ENCODE data around the gene ZFC3H1. TPM values are rescaled to one million over a fixed set of nuclear protein-coding genes. Genes with fewer than 3 reads are reported as not detected.

ZFC3H1 gene
- total RNA-seq, 1 donor from 2014 or later, result 49.7 TPM

DNA sequence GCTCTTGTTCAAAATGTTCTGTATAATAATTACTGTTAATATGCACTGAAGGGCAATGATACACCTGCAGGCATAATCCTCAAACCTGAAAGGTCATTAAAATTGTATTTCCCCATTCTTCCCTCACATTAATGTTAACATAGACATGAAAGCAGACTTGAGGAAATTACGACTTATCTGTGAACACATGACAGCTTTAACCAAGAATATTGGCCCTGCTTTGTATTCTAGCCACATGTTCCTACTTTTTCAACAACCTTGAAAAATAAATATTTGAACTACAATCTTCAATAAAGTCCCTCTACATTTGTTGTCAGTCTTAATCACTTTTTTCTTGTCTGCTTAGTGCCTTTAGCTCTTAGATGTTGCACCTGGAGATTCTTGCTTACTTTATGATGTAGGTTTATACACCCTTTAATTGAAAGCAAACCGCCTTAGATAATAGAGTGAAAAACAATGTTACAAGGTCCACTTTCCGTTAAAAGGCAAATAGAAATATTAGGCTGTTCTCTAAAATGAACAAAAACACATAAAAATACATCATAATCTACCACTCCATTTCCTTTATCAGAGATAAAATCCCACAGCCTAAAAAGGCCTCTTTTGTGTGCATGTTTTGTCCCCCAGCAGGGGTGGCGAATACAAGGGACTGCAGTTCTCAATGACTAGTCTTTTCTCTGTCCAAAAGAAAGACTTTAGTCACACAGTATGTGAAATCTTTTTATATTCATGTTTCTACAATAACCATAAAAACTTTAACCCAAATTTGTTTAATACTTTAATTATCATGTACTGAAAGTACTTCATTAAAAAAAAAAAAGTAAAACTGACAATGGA, 55.9 kb downstream of the ZFC3H1 start:
- no peak overlapping the region for H3K27ac Mint-ChIP-seq (ENCODE audit: unreplicated experiment)
- no peaks in the 10 kb centered on the region for H3K4me1 Mint-ChIP-seq (ENCODE audit: unreplicated experiment)
- no peak overlapping the region for H3K4me3 Mint-ChIP-seq (ENCODE audit: unreplicated experiment)
- no peaks in the 10 kb centered on the region for H3K9me3 Mint-ChIP-seq (ENCODE audit: unreplicated experiment)
- no peaks in the 10 kb centered on the region for H3K27me3 Mint-ChIP-seq (ENCODE audit: unreplicated experiment)
- no peak for DNase-seq (ENCODE audit: extremely low spot score, unreplicated experiment)
- peaks cover 61% of the 10 kb centered on the region for H3K36me3 Mint-ChIP-seq (ENCODE audit: unreplicated experiment)
- TF ChIP-seq, protein P1, sequence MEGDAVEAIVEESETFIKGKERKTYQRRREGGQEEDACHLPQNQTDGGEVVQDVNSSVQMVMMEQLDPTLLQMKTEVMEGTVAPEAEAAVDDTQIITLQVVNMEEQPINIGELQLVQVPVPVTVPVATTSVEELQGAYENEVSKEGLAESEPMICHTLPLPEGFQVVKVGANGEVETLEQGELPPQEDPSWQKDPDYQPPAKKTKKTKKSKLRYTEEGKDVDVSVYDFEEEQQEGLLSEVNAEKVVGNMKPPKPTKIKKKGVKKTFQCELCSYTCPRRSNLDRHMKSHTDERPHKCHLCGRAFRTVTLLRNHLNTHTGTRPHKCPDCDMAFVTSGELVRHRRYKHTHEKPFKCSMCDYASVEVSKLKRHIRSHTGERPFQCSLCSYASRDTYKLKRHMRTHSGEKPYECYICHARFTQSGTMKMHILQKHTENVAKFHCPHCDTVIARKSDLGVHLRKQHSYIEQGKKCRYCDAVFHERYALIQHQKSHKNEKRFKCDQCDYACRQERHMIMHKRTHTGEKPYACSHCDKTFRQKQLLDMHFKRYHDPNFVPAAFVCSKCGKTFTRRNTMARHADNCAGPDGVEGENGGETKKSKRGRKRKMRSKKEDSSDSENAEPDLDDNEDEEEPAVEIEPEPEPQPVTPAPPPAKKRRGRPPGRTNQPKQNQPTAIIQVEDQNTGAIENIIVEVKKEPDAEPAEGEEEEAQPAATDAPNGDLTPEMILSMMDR (IDR thresholded peaks at IDR 0.05), result no peak

DNA sequence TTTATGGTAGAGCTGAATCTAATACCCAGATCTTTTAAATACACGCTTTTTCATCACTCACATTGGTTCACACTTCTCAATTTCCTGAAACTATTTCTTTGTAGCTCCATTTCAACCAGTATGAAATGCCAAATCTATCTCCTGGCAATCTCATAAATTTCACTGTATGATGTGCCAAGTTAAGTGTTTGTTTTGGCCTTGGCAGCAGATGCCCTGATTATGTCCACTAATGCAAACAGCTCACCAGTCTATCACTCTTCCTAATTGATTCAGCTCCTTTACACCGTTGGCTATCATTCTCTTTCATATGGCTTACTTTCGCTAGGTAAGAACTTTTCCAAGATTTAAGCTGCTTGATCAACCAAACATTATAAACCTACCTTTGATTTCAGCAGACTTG, 58.6 kb downstream of the ZFC3H1 start:
- H3K4me3 Mint-ChIP-seq (ENCODE audit: unreplicated experiment), result no peak overlapping the region
- H3K27ac Mint-ChIP-seq (ENCODE audit: unreplicated experiment), result no peak overlapping the region
- H3K36me3 Mint-ChIP-seq (ENCODE audit: unreplicated experiment), result peaks cover 40% of the 10 kb centered on the region
- no peak for DNase-seq (ENCODE audit: extremely low spot score, unreplicated experiment)
- H3K27me3 Mint-ChIP-seq (ENCODE audit: unreplicated experiment), result no peaks in the 10 kb centered on the region
- H3K4me1 Mint-ChIP-seq (ENCODE audit: unreplicated experiment), result peaks cover 7% of the 10 kb centered on the region
- no peaks in the 10 kb centered on the region for H3K9me3 Mint-ChIP-seq (ENCODE audit: unreplicated experiment)
- TF ChIP-seq, protein P1 (IDR thresholded peaks at IDR 0.05), result no peak

DNA sequence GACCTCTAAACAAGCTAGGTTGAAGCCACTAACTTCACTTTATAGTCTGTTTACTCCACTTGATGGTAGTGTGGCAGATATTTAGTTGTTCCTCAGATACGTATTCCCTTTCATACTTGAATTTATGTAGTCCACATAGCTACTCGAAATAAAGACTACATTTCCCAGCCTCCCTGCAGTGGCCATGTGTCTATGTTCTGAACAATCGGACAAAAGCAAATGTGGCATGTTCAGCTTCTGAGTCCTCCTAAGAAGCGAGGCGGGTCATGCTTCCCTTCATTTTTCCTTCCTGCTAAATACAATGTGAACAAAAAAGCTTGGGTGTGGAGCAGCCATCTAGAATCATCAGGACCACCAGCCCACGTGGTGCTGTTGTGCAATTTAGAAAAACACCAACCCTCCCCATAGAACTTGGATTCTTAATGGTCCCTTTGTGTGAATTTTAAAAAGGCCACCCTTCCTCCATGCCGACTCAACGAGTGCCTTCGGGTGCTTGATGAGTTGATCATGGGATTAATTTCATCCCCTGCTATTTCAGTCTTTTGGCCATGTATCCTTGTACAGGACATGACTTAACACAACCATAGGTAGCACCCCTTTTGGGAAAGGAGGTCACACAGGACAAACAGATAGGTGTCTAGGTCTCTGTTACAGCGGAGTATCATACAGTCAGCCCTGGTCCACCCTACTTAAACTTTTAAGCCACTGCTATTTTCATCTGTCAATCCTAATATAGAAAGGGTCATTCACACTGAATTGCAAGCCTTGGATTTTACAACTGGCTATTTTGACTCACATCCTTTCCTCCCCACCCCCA, 60.7 kb downstream of the ZFC3H1 start:
- no peak for DNase-seq (ENCODE audit: extremely low spot score, unreplicated experiment)
- Mint-ChIP-seq H3K4me3 (ENCODE audit: unreplicated experiment) (no peak overlapping the region), H3K27me3 (ENCODE audit: unreplicated experiment) (no peaks in the 10 kb centered on the region), H3K36me3 (ENCODE audit: unreplicated experiment) (peaks cover 26% of the 10 kb centered on the region), H3K4me1 (ENCODE audit: unreplicated experiment) (peaks cover 7% of the 10 kb centered on the region), H3K9me3 (ENCODE audit: unreplicated experiment) (no peaks in the 10 kb centered on the region), H3K27ac (ENCODE audit: unreplicated experiment) (no peak overlapping the region)
- TF ChIP-seq, protein P1 (IDR thresholded peaks at IDR 0.05), result no peak

DNA sequence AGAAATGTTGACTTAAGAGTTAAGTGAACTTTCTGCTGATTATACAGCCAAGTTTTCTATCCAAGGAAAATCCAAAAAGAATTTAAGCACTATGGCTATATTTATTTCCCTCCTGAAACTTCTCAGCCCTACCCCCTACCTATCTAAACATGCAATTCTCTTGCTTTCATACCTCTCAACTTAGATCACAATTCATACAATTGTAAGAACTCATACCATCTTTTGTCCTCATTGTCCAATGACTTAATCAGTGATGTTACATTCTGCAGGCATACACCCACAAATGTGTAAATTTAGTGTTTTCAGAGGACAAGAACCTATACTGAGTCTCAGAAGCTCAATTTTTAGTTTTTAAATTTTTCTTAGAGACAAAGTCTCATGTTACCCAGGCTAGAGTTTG, 62.1 kb downstream of the ZFC3H1 start:
- Mint-ChIP-seq H3K36me3 (ENCODE audit: unreplicated experiment) (peaks cover 17% of the 10 kb centered on the region), H3K4me1 (ENCODE audit: unreplicated experiment) (peaks cover 7% of the 10 kb centered on the region), H3K4me3 (ENCODE audit: unreplicated experiment) (no peak overlapping the region), H3K9me3 (ENCODE audit: unreplicated experiment) (no peaks in the 10 kb centered on the region), H3K27ac (ENCODE audit: unreplicated experiment) (no peak overlapping the region), H3K27me3 (ENCODE audit: unreplicated experiment) (no peaks in the 10 kb centered on the region)
- TF ChIP-seq, protein P1 (IDR thresholded peaks at IDR 0.05), result no peak
- no peak for DNase-seq (ENCODE audit: extremely low spot score, unreplicated experiment)

DNA sequence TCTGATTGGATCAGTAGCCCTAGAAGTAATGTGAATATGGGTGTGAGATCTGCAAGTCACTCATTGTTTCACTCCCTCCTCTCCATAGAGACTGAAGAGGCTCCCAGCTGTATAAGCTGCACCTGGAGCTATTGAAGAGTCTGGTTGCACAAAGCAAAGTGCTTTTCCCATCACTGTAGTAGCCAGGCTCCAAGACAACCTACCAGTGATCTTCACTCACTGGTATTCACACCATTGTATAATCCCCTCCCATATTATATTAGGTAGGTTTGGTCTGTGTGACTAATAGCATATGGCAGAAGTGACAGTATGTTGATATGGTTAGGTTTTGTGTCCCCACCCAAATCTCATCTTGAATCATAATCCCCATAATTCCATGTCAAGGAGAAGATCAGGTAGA, 64.4 kb downstream of the ZFC3H1 start:
- H3K27me3 Mint-ChIP-seq (ENCODE audit: unreplicated experiment), result no peaks in the 10 kb centered on the region
- H3K4me3 Mint-ChIP-seq (ENCODE audit: unreplicated experiment), result no peak overlapping the region
- no peak for DNase-seq (ENCODE audit: extremely low spot score, unreplicated experiment)
- TF ChIP-seq, protein P1 (IDR thresholded peaks at IDR 0.05), result no peak
- H3K27ac Mint-ChIP-seq (ENCODE audit: unreplicated experiment), result no peak overlapping the region
- no peaks in the 10 kb centered on the region for H3K9me3 Mint-ChIP-seq (ENCODE audit: unreplicated experiment)
- no peaks in the 10 kb centered on the region for H3K36me3 Mint-ChIP-seq (ENCODE audit: unreplicated experiment)
- peaks cover 7% of the 10 kb centered on the region for H3K4me1 Mint-ChIP-seq (ENCODE audit: unreplicated experiment)
